Stimulated activated CD4-positive, alpha-beta T cell treated with anti-CD3 and anti-CD28 coated beads, TNF-alpha, amount 100 ng/mL, for 24 hours (primary cell): ENCODE data around the gene ITGA6.

Source experiments
- DNase-seq, 3 experiments: peaks; one replicate each; pipeline ENCODE4 v3.0.0-alpha.2; 2020; ENCODE audit warnings: low read depth in 3 of 3

The ITGA6 gene

GRCh38 chr2:172465417-172466334 lies 38.3 kb downstream of the ITGA6 start:
- peak; percentile 49 to 72 (median 58) for DNase-seq

DNA sequence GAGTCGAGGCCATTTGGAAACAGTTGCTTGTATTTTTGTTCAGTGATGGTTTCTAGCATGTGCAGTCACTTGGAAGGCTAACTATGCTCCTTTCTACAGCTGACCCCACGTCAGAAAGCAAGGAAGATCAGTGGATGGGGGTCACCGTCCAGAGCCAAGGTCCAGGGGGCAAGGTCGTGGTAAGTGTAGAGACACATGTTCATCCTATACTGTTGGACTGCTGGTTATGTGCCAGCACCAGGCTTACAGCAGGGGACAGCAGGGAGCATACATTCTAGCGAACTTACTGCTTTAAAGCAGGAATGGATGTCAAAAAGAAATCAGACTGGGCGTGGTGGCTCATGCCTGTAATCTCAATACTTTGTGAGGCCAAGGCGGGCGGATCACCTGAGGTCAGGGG lies 40.0 kb downstream of the ITGA6 start:
- DNase-seq: no peak

DNA sequence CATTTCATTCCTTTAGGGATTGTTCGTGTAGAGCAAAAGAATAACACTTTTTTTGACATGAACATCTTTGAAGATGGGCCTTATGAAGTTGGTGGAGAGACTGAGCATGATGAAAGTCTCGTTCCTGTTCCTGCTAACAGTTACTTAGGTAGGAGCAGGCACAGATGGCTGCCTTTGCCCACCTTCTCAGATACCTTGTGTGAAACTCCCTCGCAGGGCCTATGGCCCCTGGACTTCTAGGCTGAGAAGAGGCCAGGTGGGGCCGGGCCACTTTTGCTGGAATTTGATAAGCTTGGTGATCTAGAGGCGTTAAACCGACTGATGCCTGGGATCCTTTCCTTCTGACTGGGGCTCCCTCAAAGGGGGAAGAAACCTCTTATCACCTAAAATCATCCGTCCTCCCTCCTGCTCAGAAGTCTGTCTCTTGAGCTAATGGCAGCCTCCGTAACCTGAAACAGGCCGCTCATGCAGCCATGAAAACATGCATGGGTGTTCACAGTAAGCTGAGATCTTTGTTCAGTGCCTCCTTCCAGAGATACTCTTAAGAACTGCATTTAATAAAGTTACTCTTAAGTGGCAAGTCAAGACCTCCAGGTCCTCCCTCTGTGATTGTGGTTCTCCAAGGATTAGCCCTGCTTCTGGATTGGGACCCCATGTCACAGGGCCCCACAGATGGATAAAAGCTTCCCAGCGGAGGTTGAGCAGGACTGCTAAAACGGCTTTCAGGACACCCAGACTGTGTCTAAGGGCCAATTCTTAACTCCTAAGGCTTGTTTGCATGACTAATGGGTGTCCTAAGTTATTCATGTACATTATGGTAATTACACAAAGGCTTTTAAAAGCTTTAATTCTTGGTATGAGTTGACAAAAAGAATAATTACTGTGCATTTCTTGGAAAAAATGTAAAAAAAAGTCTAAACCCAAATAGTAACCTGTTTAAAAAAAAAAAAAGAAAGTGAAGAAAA lies 43.9 kb downstream of the ITGA6 start:
- DNase-seq: no peak

- no peak for DNase-seq
Measured at GRCh38 chr2:172472446-172473033, 45.2 kb downstream of the ITGA6 start.

DNA sequence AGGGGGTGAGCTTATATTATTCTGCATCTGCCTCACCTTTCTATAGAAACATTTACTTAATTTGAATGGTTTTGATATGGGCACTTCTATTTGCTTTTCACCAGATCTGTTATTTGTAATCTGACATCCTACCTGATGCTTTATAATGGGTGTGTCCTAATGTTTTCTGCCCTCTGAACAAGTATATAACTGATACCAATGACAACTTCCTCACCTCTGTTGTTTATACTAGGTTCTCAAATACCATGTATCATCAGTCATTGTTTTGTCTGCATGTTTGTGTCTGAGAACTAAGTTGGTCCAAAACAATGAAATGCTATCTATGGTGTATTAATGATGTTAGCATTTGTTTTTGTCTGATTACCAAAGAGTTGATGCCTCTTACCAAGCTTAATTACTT lies 45.8 kb downstream of the ITGA6 start:
- DNase-seq: no peak

GRCh38 chr2:172478353-172478752 lies 51.0 kb downstream of the ITGA6 start:
- no peak for DNase-seq

GRCh38 chr2:172480301-172481218 lies 53.2 kb downstream of the ITGA6 start:
- no peak for DNase-seq

- DNase-seq: no peak
Measured at GRCh38 chr2:172481507-172482262, 54.3 kb downstream of the ITGA6 start.

DNA sequence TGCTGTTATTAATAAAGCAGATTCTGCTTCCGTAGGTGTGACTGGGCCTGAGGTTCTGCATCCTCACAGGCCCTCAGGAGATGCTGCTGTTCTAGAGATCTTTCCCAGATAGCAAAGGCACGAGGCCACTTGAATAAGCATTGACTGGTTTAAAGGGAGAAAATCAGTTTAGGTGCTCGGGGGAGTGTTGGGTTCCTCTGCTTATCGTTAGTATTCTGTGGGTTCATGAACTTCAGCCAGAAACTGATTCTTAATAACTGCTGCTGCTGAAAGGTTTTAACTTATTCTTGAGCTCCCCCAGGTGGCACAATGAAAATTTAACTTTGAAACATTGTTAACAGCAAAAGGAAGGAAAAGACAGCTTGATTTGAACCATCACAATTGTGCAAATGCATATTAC lies 56.9 kb downstream of the ITGA6 start:
- no peak for DNase-seq

- DNase-seq: no peak
Measured at GRCh38 chr2:172484706-172485105, 57.3 kb downstream of the ITGA6 start.

- DNase-seq: no peak
Measured at GRCh38 chr2:172488556-172488955, 61.2 kb downstream of the ITGA6 start.

DNA sequence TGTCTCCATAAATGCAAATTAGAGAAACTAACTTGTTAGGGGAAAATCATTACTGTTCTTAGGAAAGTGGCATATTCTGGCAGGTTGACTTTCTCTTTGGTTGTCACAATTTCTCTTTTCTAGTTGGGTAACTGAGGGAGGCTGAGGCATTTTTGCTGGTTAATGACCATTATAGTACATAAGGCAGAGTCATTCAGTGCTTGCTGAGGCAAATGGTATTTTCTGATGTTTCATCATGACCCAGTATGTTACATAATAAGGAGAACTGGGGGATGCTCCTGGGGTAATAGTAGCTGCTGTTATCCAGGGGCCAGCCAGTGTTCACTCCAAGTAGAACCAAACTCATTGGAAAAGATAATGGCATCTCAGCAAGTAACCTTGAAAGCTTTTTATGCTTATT lies 62.3 kb downstream of the ITGA6 start:
- no peak for DNase-seq

- peak in 1 of 3 experiments; percentile 1 for DNase-seq
Measured at GRCh38 chr2:172496160-172496608, 68.8 kb downstream of the ITGA6 start.

- DNase-seq: no peak
Measured at GRCh38 chr2:172507199-172507598, 79.8 kb downstream of the ITGA6 start.

GRCh38 chr2:172510088-172510487 lies 82.7 kb downstream of the ITGA6 start:
- no peak for DNase-seq

- DNase-seq: no peak
Measured at GRCh38 chr2:172510548-172510947, 83.2 kb downstream of the ITGA6 start.

DNA sequence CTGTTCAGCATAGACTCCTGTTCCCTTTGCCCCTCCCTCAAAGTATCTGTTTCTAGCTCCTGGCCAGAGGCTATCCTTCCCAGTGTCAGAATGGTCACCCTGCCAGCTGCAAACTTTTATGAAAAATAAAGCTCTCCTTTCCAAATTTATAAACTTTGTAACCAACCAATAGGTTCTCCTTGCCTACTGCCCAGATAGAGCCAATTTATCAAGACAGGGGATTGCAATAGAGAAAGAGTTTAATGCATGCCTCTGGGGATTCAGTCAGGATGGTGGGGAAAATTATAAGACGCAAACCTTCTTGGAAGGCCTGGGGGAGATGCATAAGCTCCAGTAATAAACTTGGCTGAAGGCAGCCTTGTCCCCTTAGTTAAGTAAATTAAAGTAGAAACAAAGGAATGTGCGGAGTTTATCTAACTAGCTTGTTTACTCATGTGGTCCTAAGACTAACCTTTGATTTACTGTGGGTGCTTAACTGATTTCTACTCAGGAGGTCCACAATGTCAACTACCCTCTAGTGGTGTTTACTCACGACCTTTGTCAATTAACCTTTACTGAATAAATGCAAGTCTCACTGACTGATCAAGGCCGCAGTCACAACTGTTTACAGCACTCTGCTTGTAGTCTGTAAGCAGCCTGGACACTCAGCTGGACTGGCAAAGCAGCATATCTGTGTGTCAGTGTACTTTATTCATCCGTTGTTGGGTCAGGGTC lies 85.6 kb downstream of the ITGA6 start:
- DNase-seq: no peak

DNA sequence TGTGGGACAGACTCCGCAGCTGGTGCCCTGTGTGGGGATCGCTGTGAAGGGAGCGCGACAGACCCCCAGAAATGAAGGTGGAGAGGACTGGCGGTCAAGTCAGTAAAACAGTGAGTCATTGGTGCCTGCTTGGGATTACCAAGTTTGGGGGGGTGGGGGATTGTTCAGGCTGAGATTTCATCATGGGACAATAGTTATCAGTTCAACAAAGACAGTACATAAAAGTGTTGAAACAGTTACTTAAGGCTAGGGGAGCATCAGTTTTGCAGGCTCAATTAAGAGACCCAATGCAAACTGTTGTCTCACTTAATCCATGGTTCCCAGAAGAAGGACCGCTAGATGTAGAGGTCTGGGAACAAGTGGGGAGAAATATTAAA lies 86.1 kb downstream of the ITGA6 start:
- no peak for DNase-seq

DNA sequence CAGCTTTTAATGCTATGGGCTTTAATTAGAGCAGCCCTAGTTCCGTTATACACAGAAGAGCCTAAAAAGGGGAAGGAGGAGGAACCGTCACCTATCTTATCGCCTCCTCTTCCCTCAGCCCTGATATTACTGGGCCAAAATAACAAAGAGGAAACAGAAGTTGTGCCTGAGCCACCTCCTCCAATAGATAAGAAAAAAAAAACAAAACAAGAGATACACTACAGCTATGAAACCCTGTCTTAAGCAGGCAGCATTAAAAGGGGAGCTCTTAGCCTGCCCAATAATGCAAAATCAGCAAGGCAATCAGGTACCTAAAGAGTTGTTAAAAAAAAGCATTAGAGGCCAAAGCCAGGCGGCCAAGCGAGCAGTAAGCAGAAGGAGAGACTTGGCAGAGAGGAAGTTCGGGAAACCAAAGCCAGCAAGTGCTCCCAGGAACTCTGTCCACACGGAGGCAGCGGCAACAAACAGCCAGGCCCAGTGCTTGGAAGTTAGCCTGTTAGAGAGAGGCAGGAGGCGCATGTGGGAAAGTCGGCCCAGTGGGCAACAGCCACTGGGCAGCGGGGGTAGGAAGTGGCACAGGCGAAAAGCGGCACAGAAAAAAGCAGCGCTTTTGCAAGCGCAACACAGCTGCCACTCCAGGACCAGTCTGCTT lies 86.7 kb downstream of the ITGA6 start:
- no peak for DNase-seq
